K562 (cell line): ENCODE results near the gene BPTF. TPM values are rescaled to one million over a fixed set of nuclear protein-coding genes. Genes with fewer than 3 reads are reported as not detected.

Experiments
- DACH1 ChIP-seq: fragments of 450-650 bp; IDR thresholded peaks from 2 replicates; pipeline ENCODE4 v1.6.1; 2018; ENCODE audit not compliant: partially characterized antibody
- ELF2 ChIP-seq: fragments of 250-450 bp; sonication (Bioruptor Pico); IDR thresholded peaks from 2 replicates; pipeline ENCODE4 v1.5.0; 2021; ENCODE audit warnings: mild to moderate bottlenecking
- FOXA1 ChIP-seq: fragments of 450-650 bp; IDR thresholded peaks from 2 replicates; pipeline ENCODE4 v1.6.1; 2016; ENCODE audit warnings: mild to moderate bottlenecking, borderline replicate concordance
- JUNB ChIP-seq: fragments of 450-650 bp; formaldehyde crosslinking; conservative IDR thresholded peaks from 2 replicates; pipeline ENCODE4 v1.4.0; 2020; ENCODE audit warnings: mild to moderate bottlenecking
- MYBL2 ChIP-seq, 2 experiments: fragments of 450-650 bp in 1 of 2; sonication (generic) in 1 of 2; formaldehyde crosslinking in 1 of 2; IDR thresholded peaks; 2 replicates each; pipeline versions ENCODE4 v1.6.1 to v1.8.1; 2017 to 2022; ENCODE audit warnings: borderline replicate concordance in 1 of 2, inconsistent platforms in 1 of 2, low read depth in 1 of 2, mild to moderate bottlenecking in 1 of 2, missing genetic modification reagents in 1 of 2, moderate library complexity in 1 of 2
- NCOA6 ChIP-seq: fragments of 450-650 bp; IDR thresholded peaks from 2 replicates; pipeline ENCODE4 v1.6.1; 2017; ENCODE audit warnings: mild to moderate bottlenecking
- NKRF ChIP-seq: fragments of 450-650 bp; IDR thresholded peaks from 2 replicates; pipeline ENCODE4 v1.6.1; 2016; ENCODE audit warnings: borderline replicate concordance
- POLR2A ChIP-seq: fragments of 450-650 bp; conservative IDR thresholded peaks from 2 replicates; pipeline ENCODE4 v1.6.1; 2016
- RERE ChIP-seq: sonication (generic); formaldehyde crosslinking; IDR thresholded peaks from 2 replicates; pipeline ENCODE4 v1.8.0; 2023; ENCODE audit warnings: missing genetic modification reagents, mild to moderate bottlenecking, borderline replicate concordance
- RNF219 ChIP-seq: fragments of 250-450 bp; sonication (Bioruptor Pico); IDR thresholded peaks from 2 replicates; pipeline ENCODE4 v1.5.0; 2022; ENCODE audit warnings: mild to moderate bottlenecking
- TCF7 ChIP-seq: sonication (generic); IDR thresholded peaks from 2 replicates; pipeline ENCODE4 v1.6.1; 2016; ENCODE audit warnings: antibody characterized with exemption, borderline replicate concordance
- THRB ChIP-seq: fragments of 450-650 bp; formaldehyde crosslinking; conservative IDR thresholded peaks from 2 replicates; pipeline ENCODE4 v1.4.0; 2022; ENCODE audit warnings: mild to moderate bottlenecking, missing genetic modification characterization
- U2AF2 ChIP-seq: fragments of 200-400 bp; formaldehyde crosslinking; optimal IDR thresholded peaks from 2 replicates; pipeline ENCODE3; 2017; ENCODE audit warnings: low read depth, mild to moderate bottlenecking, low read length
- ZBTB12 ChIP-seq: fragments of 250-450 bp; sonication (Bioruptor Pico); IDR thresholded peaks from 2 replicates; pipeline ENCODE4 v1.4.0; 2020
- ZNF239 ChIP-seq: fragments of 250-450 bp; sonication (Bioruptor Pico); IDR thresholded peaks from 2 replicates; pipeline ENCODE4 v1.4.0; 2020; ENCODE audit warnings: mild to moderate bottlenecking
- polyA plus RNA-seq, 8 experiments: library from polyadenylated mRNA; depleted of rRNA in 4 of 8; stranded (reverse) in 5 of 8; unstranded in 3 of 8; fragments of >200 nt; fragmentation: Nextera tagmentation in 2 of 8; fragmentation: Illumina TruSeq in 1 of 8; extraction: Ambion mirVana in 2 of 8; extraction: Trizol in 1 of 8; gene quantifications; 2 replicates each; pipeline versions ENCODE4 v1.2.1 to v1.2.3, GENCODE V29; 2011 to 2014; ENCODE audit warnings: inconsistent platforms in 1 of 8, missing spikeins in 1 of 8
- total RNA-seq, 7 experiments: library from RNA; depleted of rRNA in 6 of 7; stranded (reverse); fragments of >200 nt in 6 of 7; fragmentation: Illumina TruSeq in 2 of 7; extraction: Trizol in 2 of 7; gene quantifications; 2 replicates each; pipeline versions ENCODE4 v1.2.1 to v1.2.3, GENCODE V29; 2011 to 2021; ENCODE audit warnings: low replicate concordance in 1 of 7

The BPTF gene
- total and polyA plus RNA-seq, 9 of the 15 experiments (the other 6 are each of a cell fraction or from before 2014, with no cell fraction given) = 12.5 to 52.1 (median 26.9) TPM

- no peak for TF ChIP-seq DACH1
- no peak for TF ChIP-seq ELF2 (CRISPR knock-in tag)
- no peak for TF ChIP-seq MYBL2 (IDR thresholded peaks at IDR 0.05; ENCODE audit: low read depth)
- TF ChIP-seq MYBL2 (CRISPR knock-in tag; IDR thresholded peaks at IDR 0.05; ENCODE audit: borderline replicate concordance) = no peak
- no peak for TF ChIP-seq JUNB (CRISPR knock-in tag)
- no peak for TF ChIP-seq RNF219 (CRISPR knock-in tag)
- TF ChIP-seq ZNF239 (CRISPR knock-in tag) = no peak
- TF ChIP-seq POLR2A = no peak
- TF ChIP-seq U2AF2 = no peak
- TF ChIP-seq NKRF = no peak
- TF ChIP-seq THRB (CRISPR knock-in tag) = no peak
- TF ChIP-seq FOXA1 = no peak
- no peak for TF ChIP-seq ZBTB12
- TF ChIP-seq TCF7 = no peak
- no peak for TF ChIP-seq RERE (CRISPR knock-in tag)
- TF ChIP-seq NCOA6 = no peak
Measured at GRCh38 chr17:67855504-67856324, 30.4 kb downstream of the BPTF start (continued).
